HG03432 (cell line): ENCODE measurements around the gene HPCAL1.

Source experiments
- ATAC-seq: cut with Tn5 transposase; IDR thresholded peaks from one replicate; pipeline ENCODE4 v1.9.1; 2021; ENCODE audit warnings: mild to moderate bottlenecking, moderate library complexity; ENCODE audit not compliant: unreplicated experiment

The HPCAL1 gene

DNA sequence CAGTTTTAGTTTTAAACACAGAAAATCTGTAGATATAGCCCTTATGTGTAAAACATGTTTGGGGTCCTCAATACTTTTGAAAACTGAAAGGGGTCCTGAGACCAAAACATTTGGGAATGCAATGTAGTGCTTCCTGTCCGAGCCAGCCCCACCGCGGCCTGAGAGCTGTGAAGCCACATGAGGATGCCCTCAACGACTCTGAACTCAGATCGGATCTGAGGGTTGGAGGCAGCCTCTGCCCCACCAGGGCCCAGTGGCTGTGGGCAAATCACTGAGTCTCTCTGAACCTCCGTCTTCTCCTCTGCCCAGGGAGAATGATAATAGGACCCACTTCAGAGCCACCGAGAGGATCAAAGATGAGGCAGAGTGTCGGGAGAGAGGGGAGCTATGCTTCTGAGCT is 33.4 kb upstream of the HPCAL1 start:
- ATAC-seq, result no peak

DNA sequence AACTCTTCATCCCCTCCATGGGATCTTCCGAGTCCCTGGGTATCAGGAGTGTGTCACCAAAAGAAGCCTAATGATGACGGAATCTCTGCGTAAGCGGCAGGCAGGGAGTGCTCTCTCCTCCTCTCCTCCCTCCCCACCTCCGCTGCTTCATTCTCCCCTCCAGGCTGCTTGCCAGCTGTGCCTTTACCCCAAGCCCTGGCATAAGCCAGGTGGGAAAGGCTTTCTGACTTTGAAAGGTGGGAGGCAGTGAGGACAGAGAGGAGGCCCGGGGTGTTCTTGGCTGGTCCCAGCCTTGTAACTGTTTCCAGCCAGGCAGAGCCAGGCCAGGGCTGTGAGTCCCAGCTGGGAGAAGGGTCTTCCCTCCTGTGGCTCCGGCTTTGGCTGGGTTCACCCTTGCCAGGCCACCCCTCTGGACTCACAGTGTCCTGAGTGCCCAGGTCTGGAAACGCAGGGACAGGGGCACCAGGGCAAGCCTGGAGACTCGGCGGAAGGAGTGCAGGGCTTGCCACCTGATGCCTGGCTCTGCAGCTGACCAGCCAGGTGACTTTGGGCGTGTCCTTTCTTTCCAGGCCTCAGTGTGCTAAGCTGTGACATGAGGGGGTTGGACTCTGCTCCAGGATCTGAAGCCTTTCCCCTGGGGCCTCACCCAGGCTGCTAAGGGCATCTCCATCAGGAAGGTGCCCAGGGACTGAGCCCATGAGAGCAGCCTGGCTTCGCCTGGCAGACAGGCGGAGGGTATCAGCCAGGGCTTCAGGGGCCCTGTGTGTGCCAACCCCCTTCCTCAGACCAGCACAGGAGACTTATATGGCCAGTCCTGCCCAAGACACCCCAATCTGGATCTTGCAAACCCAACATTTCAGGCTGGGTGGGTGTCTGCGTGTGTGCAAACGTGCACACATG is 32.7 kb upstream of the HPCAL1 start:
- ATAC-seq, result no peak

DNA sequence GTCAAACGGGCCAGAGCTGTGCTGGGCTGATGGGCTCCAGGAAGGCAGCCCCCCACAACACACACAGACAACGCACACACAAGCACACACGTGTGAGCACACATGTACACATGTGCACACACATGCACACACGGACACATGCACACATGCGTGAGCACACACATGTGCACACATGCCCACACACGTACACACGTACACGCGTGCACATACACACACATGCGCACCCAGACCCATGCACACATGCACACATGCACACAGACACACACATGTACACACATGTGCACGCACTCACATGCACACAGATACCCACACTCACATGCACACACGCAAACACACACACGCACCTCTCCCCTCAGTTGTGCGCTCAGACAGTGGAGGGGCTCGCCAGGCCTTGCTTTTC is 31.2 kb upstream of the HPCAL1 start:
- no peak for ATAC-seq

DNA sequence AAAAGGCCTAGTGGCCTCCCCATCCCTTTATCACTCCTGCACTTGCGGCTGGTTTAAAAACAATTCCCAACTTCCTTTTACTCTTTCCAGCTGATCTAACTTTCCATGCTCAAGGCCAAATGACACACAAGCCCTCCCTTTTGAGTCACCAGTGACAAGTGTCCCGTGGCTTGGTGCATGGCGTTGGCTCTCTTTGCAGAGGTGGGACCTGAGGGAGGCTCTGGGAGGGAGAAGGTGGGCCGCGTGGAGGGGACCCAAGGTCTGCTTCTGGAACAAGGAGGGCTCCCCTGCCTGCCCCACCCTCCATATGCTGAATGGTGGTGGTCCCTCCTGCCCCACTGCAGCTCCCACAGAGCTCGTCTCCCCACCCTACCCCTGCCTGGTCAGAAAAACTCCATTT is 30.8 kb upstream of the HPCAL1 start:
- ATAC-seq, result no peak

DNA sequence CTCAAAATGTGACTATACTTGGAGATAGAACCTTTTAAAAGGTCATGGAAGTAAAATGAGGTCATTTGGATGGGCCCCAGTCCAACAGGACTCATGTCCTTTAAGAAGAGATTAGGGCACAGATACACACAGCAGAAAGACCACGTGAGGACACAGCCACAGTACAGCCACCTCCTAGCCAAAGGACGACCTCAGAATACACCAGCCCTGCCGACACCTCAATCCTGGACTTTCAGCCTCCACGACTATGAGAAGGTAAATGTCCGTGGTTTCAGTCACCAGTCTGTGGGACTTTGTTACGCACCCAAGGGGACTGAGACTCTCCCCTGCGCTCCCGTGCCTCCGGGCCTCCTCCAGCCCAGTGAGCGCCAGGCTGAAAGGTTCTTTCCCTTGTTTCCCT is 30.2 kb upstream of the HPCAL1 start:
- ATAC-seq, result no peak

DNA sequence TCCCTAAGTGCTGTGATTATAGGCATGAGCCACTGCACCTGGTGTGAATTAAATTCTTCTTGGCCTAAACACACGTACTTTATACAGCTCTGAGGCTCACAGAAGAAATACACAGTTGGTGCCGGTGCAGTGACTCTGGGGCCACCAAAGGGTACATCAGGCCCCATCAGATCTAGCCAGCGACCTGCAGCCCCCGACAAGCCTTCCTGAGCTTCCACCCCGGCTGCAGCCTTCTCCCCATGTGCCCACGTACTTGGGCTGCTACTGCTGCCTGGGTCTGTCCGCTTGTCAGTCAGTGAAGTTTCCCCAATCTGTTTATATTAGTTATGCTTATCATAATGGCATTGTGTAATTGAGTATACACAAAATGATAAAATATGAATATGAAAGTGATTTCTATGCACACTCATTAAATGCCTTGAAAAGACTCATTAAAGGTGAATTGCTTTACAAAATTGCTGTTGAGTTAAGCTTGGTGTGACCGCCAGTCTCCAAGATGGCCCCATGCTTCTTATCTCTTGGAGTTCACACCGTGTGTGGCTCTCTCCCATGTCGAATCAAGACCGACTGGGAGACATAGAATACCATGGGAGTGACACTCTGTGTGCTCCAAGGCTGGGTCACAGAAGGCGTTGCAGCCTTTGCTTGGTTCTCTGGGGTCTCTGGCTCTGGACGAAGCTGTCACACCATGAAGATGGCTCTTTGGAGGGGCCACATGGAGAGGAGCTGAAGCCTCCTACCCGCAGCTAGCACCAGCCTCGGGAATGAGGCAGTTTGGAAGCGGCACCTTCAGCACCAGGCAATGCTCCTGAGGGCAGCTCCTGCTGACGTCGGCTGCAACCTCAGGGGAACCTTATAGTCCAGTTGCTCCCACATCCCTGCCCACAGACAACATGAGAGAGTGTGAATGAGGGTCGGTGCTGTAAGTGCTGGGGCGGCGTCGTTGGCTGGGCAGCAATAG is 29.2 kb upstream of the HPCAL1 start:
- no peak for ATAC-seq

DNA sequence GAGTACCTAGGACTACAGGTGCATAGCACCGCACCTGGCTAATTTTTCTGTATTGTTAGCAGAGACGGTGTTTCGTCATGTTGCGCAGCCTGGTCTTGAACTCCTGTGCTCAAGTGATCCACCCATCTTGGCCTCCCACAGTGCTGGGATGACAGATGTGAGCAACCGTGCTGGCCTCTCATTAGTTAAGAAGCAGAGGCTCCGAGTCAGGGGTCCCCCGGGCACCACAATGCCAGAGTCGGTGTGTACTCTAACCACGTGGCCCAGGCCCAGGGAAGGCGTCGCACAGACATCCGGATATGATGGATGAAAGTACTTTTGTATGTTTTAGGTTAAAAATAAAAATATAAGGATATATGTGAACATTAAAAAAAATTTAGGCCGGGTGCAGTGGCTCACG is 28.3 kb upstream of the HPCAL1 start:
- no peak for ATAC-seq

DNA sequence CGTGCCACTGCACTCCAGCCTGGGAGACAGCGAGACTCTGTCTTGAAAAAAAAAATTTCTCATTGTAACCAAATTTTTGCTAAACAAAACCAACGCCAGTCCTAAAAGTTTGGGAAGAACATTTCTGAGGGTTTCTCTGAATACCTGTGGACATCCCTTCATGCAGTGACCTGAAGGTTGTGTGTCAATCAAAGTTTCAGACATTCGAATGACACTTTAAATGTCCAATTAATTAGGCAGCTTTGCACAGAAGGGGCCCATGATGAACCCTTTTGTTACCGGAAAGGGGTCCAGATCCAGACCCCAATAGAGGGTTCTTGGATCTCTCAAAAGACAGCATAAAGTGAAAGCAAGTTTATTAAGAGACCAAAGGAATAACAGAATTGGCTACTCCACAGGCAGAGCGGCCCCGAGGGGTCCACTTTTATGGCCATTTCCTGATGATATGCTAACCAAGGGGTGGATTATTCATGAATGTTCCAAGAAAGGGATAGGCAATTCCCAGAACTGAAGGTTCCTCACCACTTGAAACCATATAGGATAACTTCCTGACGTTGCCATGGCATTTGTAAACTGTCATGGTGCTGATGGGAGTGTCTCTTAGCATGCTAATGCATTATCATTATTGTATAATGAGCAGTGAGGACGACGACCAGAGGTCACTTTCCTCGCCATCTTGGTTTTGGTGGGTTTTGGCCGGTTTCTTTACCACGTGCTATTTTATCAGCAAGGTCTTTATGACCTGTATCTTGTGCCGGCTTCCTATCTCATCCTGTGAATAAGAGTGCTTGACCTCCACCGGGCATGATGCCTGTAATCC is 27.5 kb upstream of the HPCAL1 start:
- no peak for ATAC-seq

DNA sequence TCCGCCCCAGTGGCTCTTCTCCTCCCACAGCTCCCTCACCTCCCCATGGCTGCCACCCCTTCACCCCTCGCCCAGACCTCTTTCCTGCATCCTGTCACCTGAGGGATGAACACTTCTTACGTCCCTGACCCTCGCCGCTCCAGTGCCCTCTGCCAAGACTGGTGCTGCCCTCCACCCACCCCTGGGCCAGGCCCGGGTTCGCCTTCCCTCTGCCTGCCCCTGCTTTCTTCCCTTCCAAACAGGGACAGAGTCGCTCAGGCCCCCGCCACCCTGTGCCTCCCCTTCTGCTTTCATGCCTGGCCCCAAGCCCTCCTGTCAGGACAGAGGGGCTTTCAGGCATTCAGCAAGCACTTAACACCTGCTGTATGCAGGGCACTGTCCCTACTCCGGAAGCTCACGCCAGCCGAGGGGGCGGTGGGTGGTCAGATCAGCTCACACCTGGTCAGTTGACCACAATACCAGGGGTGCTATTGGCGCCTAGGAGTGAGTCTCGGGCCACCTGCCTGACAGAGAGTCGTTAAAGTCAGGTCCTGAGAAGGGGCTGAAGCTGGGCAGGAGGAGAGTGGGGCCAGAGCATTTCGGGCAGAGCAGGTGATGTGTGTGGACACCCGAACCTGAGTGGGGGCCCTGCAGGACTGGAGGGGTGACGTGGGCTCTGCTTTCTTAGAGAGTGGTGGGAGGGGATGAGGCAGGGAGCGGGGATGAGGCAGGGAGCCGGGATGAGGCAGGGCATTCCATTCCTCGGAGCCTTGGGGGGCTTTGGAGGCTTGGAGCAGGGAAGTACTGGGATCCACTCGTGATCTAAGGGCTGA is 26.0 kb upstream of the HPCAL1 start:
- no peak for ATAC-seq

DNA sequence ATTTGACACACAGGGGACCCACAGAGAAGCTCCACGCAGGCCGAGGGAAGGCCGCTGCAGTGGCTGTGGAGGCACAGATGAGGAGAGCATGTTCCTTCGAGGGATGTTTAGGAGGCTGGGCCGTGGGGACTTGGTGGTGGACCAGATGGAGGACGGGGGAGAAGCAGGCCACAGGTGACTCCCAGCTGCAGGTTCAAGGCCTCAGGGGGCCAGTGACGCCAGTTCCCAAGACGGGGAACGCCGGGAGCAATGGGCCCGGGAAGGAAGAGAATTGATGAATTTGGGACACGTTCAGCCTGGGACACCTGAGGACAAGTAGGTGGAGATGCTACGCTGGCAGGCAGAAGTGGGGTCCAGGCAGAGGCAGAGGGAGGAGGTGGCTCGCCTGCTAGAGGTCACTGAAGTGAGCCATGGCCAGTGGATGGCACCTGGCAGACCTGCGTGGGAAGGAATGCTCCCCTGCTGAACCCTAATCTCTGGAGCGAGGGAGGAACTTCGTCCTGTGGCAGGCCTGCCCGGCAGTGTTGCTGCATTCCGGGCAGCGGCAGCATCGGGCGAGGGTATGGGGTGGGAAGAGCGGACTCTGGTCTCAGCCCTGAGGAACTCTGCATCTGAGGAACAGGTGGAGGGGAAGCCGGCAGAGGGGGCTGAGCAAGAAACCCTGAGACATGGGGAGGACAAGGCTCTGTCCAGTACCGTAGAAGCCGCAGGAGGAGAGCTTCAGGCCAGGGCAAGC is 25.2 kb upstream of the HPCAL1 start:
- ATAC-seq, result no peak

DNA sequence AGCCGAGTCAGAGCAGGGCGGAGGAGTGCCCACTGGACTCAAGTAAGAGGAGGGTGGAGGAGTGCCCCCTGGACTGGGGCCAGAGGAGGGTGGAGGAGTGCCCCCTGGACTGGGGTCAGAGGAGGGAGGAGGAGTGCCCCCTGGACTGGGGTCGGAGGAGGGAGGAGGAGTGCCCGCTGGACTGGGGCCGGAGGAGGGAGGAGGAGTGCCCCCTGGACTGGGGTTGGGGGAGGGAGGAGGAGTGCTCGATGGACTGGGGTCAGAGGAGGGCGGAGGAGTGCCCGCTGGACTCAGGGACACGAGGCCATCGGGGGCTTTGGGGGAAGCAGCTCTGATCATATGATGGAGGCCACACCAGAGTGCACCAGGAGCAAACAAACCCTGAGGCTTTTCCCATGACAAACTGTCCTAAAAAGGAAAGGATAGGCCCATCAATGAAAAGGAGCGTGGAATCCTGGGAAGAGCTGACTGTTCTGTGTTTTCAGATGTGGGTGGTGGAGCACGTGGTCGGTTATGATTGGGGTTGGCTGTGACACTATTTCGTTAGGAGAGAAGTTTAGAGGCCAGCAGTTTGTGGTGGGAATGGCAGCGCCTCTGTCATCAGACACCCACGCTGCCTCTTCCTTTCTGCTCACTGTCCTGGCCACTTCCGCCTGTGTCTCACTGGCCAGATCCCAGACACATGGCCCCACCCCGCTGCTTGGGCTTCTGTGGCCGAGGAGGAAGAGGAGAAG is 24.5 kb upstream of the HPCAL1 start:
- ATAC-seq, result no peak

DNA sequence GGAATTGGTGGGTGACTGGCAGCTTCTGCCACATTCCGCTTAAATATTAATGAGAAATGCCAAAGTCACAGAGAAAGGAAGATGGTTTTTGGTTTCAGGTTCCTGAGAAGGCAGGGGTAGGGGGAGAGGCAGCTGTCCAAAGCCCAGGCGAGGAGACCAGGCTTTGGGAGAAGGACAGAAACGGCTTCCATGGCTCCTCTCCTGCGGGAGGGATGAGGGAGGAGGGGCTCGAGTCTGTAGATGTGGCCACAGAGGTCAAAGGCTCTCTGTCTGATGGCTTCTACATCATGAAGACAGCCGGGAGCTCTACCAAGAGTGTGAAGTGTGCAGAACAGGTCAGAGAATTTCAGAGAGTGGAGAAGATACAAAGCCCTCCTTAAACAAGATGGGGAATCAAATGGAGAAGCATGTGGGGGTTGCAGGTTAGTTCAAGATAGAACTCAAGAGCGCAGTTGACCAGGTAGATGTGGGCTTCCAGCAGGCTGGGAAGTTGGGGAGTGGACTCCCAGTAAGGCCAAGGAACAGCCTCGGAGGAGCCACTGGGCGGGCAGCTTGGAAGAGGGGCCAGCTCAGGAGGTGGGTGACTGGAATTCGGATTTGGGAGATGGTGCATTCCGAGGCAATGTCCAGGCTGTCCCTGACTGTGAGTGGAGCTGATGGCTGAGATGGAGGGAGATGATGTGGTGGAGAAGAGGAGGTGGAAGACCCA is 23.8 kb upstream of the HPCAL1 start:
- no peak for ATAC-seq

DNA sequence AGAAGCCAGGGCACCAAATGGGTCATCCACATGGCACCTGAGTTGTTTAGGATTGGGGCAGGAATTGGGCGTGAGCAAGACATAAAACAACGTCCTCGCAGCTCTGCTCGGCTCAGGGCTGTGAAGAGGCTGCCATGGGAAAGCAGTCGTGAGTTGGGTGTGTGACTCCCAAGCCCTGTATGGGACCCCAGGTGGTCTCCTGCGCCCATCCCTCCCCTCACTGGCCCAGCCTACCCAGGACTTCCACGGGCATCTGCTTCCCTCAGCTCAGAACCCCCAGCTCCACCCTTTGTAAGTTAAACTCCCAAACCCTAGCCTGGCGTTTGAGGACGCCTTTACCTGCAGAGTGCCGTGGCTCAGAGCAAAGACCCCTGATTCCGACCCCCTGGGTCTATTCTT is 23.2 kb upstream of the HPCAL1 start:
- no peak for ATAC-seq

DNA sequence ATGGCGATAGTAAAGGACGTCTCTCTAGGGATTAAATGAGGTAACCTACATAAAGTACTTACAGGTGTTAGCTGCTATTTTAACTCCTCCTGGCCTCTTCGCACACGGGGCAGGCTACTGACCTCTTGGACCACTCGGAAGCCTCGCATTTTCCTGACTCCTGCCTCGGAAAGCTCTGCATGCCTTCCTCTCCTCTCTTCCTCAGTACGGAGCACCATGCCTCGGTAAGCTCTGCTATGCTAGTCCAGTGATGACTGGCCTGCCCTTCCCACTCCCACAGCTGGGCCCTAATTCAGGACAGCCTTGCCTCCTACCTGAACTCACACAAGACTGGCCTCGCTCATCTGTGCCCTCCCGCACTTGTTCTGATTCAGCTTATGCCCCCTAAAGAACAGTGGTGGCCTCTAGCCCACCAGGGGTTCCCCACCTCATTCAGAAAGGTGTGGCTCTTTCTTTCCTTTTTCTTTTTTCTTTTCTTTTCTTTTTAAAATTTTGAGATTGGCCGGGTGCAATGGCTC is 22.7 kb upstream of the HPCAL1 start:
- no peak for ATAC-seq

DNA sequence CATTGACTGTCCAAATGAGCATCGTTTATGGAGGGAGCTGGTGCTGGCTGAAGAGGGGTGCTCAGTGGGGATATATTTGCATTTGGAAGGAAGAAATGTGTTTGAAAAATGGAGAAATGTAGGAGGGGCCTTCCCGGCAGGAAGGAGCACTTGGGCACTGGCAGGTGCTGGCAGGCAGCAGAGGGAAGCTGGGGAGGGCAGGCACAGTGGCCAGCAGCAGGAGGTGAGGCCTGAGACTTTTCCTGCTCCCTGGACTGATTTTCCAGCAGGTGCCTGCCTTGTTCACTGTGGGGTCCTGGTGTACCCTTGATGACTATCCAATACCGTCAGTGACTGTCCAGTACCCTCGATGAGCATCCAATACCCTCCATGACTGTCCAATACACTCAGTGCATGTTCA is 20.8 kb upstream of the HPCAL1 start:
- no peak for ATAC-seq

DNA sequence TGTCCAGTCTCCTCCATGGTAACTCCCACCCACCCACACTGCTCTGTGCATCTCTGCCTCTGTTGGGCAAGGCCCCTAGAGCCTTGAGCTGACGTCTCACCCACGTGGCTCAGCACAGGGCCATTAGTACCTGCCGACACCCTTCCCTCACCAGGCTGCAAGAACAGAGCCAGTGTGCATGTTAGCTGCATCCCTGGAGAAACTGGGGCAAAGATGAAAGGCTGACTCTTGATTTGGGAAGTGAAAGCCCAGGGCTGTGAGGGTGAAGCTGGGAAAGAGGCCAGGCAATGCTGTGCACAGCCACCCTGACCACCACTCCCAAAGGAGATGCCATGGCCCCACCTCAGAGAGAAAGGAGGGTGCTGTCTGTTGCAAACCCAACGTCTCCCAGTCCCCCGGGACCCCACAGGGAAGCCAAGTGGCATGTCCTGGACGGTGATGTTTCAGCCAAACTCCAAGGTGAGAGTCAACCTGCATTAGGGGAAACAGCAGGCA is 20.0 kb upstream of the HPCAL1 start:
- ATAC-seq, result no peak

DNA sequence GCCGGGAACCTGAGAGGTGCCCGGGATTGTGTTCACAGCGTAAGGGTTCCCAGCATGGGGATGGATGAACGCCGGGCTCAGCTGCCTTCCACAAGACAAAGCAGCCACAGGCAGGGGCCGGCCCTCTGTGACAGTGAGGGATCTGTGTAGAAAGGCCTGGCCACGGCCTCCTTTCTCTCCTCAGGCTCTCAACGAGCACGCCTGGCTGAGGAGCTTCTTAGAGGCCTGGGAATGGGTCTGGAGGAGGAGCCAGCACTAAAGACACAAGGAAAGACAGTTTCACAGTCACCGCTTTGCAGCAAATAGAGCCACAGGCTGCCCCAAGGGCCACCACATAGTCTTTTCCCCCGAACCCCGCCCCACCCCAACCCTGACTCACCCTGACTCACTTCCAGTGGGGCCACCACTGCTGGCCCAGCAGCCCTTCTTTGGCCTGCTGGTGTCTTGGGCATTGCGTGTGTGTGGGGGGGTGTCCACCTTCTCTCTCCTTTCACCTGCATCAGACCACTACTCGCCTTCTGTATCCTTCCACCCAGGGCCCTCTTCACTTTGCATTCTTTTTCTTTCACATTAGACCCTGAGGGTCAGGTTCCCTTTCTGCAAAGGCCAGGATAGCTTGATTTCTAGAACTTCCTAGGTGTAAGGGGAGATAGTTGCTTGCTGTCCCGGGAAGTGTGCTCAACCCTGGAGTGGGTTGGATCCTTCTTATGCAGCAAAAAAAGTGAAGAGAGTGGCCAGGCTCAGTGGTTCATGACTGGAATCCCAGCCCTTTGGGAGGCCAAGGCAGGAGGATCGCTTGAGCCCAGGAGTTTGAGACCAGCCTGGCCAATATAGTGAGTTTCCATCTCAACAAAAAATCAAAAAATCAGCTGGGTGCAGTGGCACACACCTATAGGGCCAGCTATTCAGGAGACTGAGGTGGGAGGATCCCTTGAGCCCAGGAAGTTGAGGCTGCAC is 19.3 kb upstream of the HPCAL1 start:
- ATAC-seq, result no peak
